HEK293 (cell line): ENCODE data around the gene SYNGAP1.

ENCODE experiments used
- BCL11A ChIP-seq: fragments of 450-650 bp; formaldehyde crosslinking; IDR thresholded peaks from 2 replicates; pipeline ENCODE4 v1.5.1; 2016; ENCODE audit warnings: low read depth, missing biosample characterization, missing genetic modification characterization
- GLIS1 ChIP-seq: fragments of 450-650 bp; formaldehyde crosslinking; IDR thresholded peaks from 2 replicates; pipeline ENCODE4 v1.5.1; 2016; ENCODE audit warnings: missing biosample characterization, missing genetic modification characterization
- GLIS2 ChIP-seq: fragments of 450-650 bp; formaldehyde crosslinking; IDR thresholded peaks from 2 replicates; pipeline ENCODE4 v1.5.1; 2016; ENCODE audit warnings: missing biosample characterization, missing genetic modification characterization
- HOXC10 ChIP-seq: sonication (generic); formaldehyde crosslinking; IDR thresholded peaks from 2 replicates; pipeline ENCODE4 v1.8.1; 2023; ENCODE audit warnings: mild to moderate bottlenecking, missing genetic modification reagents
- HOXD13 ChIP-seq: sonication (generic); formaldehyde crosslinking; IDR thresholded peaks from 2 replicates; pipeline ENCODE4 v1.8.0; 2022; ENCODE audit warnings: missing genetic modification reagents, borderline replicate concordance
- KLF1 ChIP-seq: fragments of 450-650 bp; formaldehyde crosslinking; IDR thresholded peaks from 2 replicates; pipeline ENCODE4 v1.5.1; 2016; ENCODE audit warnings: missing biosample characterization, missing genetic modification characterization
- KLF9 ChIP-seq: fragments of 450-650 bp; formaldehyde crosslinking; IDR thresholded peaks from 2 replicates; pipeline ENCODE4 v1.5.1; 2016; ENCODE audit warnings: missing biosample characterization, missing genetic modification characterization, low read depth
- RBAK ChIP-seq: fragments of 450-650 bp; formaldehyde crosslinking; IDR thresholded peaks from 2 replicates; pipeline ENCODE4 v1.5.1; 2016; ENCODE audit warnings: missing biosample characterization, missing genetic modification characterization
- ZBTB8A ChIP-seq: fragments of 450-650 bp; formaldehyde crosslinking; IDR thresholded peaks from 2 replicates; pipeline ENCODE4 v1.5.1; 2016; ENCODE audit warnings: missing biosample characterization, missing genetic modification characterization
- ZFHX2 ChIP-seq: fragments of 450-650 bp; formaldehyde crosslinking; conservative IDR thresholded peaks from 2 replicates; pipeline ENCODE4 v1.5.1; 2016; ENCODE audit warnings: missing biosample characterization, missing genetic modification characterization
- ZNF112 ChIP-seq: fragments of 450-650 bp; formaldehyde crosslinking; IDR thresholded peaks from 2 replicates; pipeline ENCODE4 v1.5.0; 2017; ENCODE audit warnings: missing biosample characterization, missing genetic modification characterization
- ZNF132 ChIP-seq: fragments of 450-650 bp; formaldehyde crosslinking; IDR thresholded peaks from 2 replicates; pipeline ENCODE4 v1.5.1; 2017; ENCODE audit warnings: missing biosample characterization, missing genetic modification characterization, borderline replicate concordance
- ZNF214 ChIP-seq: fragments of 450-650 bp; formaldehyde crosslinking; IDR thresholded peaks from 2 replicates; pipeline ENCODE4 v1.5.1; 2017; ENCODE audit warnings: missing biosample characterization, mild to moderate bottlenecking, missing genetic modification characterization, borderline replicate concordance
- ZNF221 ChIP-seq: fragments of 450-650 bp; formaldehyde crosslinking; IDR thresholded peaks from 2 replicates; pipeline ENCODE4 v1.5.1; 2017; ENCODE audit warnings: missing biosample characterization, missing genetic modification characterization, borderline replicate concordance
- ZNF223 ChIP-seq: fragments of 450-650 bp; formaldehyde crosslinking; IDR thresholded peaks from 2 replicates; pipeline ENCODE4 v1.5.1; 2016; ENCODE audit warnings: missing biosample characterization, missing genetic modification characterization
- ZNF23 ChIP-seq: fragments of 450-650 bp; formaldehyde crosslinking; IDR thresholded peaks from 2 replicates; pipeline ENCODE4 v1.5.1; 2016; ENCODE audit warnings: missing biosample characterization, missing genetic modification characterization, borderline replicate concordance
- ZNF239 ChIP-seq: fragments of 450-650 bp; formaldehyde crosslinking; IDR thresholded peaks from 2 replicates; pipeline ENCODE4 v1.5.1; 2016; ENCODE audit warnings: missing biosample characterization, missing genetic modification characterization
- ZNF248 ChIP-seq: fragments of 450-650 bp; formaldehyde crosslinking; IDR thresholded peaks from 2 replicates; pipeline ENCODE4 v1.5.1; 2017; ENCODE audit warnings: missing biosample characterization, missing genetic modification characterization
- ZNF266 ChIP-seq: fragments of 450-650 bp; formaldehyde crosslinking; IDR thresholded peaks from 2 replicates; pipeline ENCODE4 v1.5.1; 2016; ENCODE audit warnings: missing biosample characterization, missing genetic modification characterization, low read depth
- ZNF341 ChIP-seq: fragments of 450-650 bp; formaldehyde crosslinking; IDR thresholded peaks from 2 replicates; pipeline ENCODE4; 2016; ENCODE audit warnings: low read depth, missing biosample characterization, missing genetic modification characterization
- ZNF366 ChIP-seq: fragments of 450-650 bp; formaldehyde crosslinking; conservative IDR thresholded peaks from 2 replicates; pipeline ENCODE4 v1.5.1; 2016; ENCODE audit warnings: missing biosample characterization, missing genetic modification characterization
- ZNF658 ChIP-seq: fragments of 450-650 bp; formaldehyde crosslinking; IDR thresholded peaks from 2 replicates; pipeline ENCODE4; 2016; ENCODE audit warnings: missing biosample characterization, missing genetic modification characterization
- ZNF776 ChIP-seq: fragments of 450-650 bp; formaldehyde crosslinking; IDR thresholded peaks from 2 replicates; pipeline ENCODE4 v1.5.0; 2017; ENCODE audit warnings: missing biosample characterization, missing genetic modification characterization, borderline replicate concordance
- ZNF830 ChIP-seq: fragments of 450-650 bp; IDR thresholded peaks from 2 replicates; pipeline ENCODE4 v1.5.0; 2018; ENCODE audit warnings: missing biosample characterization, missing genetic modification characterization, low read depth, mild to moderate bottlenecking, moderate library complexity
- ZSCAN16 ChIP-seq: fragments of 450-650 bp; formaldehyde crosslinking; IDR thresholded peaks from 2 replicates; pipeline ENCODE4 v1.5.1; 2016; ENCODE audit warnings: missing biosample characterization, missing genetic modification characterization
- TF ChIP-seq, protein P1 (sequence below): fragments of 450-650 bp; formaldehyde crosslinking; IDR thresholded peaks from 2 replicates; pipeline ENCODE4 v1.5.1; 2016; ENCODE audit warnings: missing biosample characterization, missing genetic modification characterization
- TF ChIP-seq, protein P2 (sequence below): fragments of 450-650 bp; formaldehyde crosslinking; IDR thresholded peaks from 2 replicates; pipeline ENCODE4 v1.5.1; 2017; ENCODE audit warnings: missing biosample characterization, missing genetic modification characterization
- TF ChIP-seq, protein P3 (sequence below): fragments of 450-650 bp; formaldehyde crosslinking; IDR thresholded peaks from 2 replicates; pipeline ENCODE4; 2016; ENCODE audit warnings: missing biosample characterization, missing genetic modification characterization
- TF ChIP-seq, protein P4 (sequence below): fragments of 450-650 bp; formaldehyde crosslinking; IDR thresholded peaks from 2 replicates; pipeline ENCODE4 v1.5.1; 2017; ENCODE audit warnings: missing biosample characterization, missing genetic modification characterization

SYNGAP1 gene

DNA sequence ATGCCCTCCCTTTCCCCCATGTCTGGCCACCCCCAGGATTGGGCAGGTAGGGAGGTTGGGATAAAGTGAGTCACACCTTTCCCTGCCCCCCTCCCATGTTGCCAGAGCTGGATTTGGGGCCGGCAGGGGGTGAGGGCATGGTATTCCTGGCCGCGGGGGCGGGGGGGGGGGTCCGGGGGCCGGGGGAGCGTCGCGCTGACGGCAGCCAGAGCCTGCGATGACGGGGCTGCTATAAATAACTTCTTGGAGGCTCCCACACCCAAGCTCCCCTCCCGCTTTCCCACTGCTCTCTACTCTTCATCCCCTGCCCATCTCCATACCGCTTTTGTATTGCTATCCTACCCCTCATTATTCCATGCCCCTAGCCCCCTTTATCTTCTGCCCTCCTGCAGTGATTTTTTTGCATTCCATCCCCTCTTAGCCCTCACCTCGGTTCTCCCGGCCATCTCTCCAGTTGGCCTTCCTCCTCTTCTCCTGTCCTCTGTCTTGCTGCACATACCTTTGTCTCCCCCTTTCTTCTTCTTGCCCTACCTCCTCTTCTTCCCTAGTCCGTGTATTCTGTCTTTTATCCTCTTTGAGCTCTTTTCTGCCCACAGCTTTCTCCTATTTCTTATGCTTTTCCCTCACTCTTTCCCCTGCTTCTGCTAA lies 13.8 kb downstream of the SYNGAP1 start (continued):
- TF ChIP-seq, protein P1, sequence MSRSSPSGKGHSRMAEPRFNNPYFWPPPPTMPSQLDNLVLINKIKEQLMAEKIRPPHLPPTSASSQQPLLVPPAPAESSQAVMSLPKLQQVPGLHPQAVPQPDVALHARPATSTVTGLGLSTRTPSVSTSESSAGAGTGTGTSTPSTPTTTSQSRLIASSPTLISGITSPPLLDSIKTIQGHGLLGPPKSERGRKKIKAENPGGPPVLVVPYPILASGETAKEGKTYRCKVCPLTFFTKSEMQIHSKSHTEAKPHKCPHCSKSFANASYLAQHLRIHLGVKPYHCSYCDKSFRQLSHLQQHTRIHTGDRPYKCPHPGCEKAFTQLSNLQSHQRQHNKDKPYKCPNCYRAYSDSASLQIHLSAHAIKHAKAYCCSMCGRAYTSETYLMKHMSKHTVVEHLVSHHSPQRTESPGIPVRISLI (tag by site-specific recombination): no peak
- TF ChIP-seq ZNF23 (no peak), RBAK (tag by site-specific recombination) (0 out of 2 replicates have a peak, but pooled peaks have one; percentile 18), GLIS1 (peak; percentile 64), ZNF239 (tag by site-specific recombination) (no peak), ZNF223 (tag by site-specific recombination) (0 out of 2 replicates have a peak, but pooled peaks have one; percentile 11), ZFHX2 (tag by site-specific recombination) (no peak), ZNF830 (tag by site-specific recombination) (no peak), HOXD13 (CRISPR knock-in tag) (no peak), ZNF214 (tag by site-specific recombination) (no peak), ZNF132 (tag by site-specific recombination) (no peak), ZBTB8A (tag by site-specific recombination) (no peak), KLF9 (tag by site-specific recombination) (no peak), GLIS2 (peak; percentile 47; the same call in 1 of the 2 replicates), ZNF221 (tag by site-specific recombination) (no peak), ZNF266 (tag by site-specific recombination) (no peak), ZNF776 (tag by site-specific recombination) (0 out of 2 replicates have a peak, but pooled peaks have one; percentile 33), ZSCAN16 (tag by site-specific recombination) (no peak), HOXC10 (CRISPR knock-in tag) (no peak), ZNF366 (tag by site-specific recombination) (peak; percentile 85), ZNF341 (tag by site-specific recombination) (peak; percentile 41; the same call in 1 of the 2 replicates), ZNF248 (0 out of 2 replicates have a peak, but pooled peaks have one; percentile 13), ZNF112 (no peak), BCL11A (no peak), ZNF658 (no peak), KLF1 (0 out of 2 replicates have a peak, but pooled peaks have one; percentile 9)
- TF ChIP-seq, protein P2, sequence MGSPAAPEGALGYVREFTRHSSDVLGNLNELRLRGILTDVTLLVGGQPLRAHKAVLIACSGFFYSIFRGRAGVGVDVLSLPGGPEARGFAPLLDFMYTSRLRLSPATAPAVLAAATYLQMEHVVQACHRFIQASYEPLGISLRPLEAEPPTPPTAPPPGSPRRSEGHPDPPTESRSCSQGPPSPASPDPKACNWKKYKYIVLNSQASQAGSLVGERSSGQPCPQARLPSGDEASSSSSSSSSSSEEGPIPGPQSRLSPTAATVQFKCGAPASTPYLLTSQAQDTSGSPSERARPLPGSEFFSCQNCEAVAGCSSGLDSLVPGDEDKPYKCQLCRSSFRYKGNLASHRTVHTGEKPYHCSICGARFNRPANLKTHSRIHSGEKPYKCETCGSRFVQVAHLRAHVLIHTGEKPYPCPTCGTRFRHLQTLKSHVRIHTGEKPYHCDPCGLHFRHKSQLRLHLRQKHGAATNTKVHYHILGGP: peak; percentile 14; the same call in 1 of the 2 replicates
- TF ChIP-seq, protein P3, sequence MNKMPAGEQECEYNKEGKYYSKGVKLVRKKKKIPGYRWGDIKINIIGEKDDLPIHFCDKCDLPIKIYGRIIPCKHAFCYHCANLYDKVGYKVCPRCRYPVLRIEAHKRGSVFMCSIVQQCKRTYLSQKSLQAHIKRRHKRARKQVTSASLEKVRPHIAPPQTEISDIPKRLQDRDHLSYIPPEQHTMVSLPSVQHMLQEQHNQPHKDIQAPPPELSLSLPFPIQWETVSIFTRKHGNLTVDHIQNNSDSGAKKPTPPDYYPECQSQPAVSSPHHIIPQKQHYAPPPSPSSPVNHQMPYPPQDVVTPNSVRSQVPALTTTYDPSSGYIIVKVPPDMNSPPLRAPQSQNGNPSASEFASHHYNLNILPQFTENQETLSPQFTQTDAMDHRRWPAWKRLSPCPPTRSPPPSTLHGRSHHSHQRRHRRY (tag by site-specific recombination): no peak
- TF ChIP-seq, protein P4, sequence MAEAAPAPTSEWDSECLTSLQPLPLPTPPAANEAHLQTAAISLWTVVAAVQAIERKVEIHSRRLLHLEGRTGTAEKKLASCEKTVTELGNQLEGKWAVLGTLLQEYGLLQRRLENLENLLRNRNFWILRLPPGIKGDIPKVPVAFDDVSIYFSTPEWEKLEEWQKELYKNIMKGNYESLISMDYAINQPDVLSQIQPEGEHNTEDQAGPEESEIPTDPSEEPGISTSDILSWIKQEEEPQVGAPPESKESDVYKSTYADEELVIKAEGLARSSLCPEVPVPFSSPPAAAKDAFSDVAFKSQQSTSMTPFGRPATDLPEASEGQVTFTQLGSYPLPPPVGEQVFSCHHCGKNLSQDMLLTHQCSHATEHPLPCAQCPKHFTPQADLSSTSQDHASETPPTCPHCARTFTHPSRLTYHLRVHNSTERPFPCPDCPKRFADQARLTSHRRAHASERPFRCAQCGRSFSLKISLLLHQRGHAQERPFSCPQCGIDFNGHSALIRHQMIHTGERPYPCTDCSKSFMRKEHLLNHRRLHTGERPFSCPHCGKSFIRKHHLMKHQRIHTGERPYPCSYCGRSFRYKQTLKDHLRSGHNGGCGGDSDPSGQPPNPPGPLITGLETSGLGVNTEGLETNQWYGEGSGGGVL: 0 out of 2 replicates have a peak, but pooled peaks have one; percentile 55
- TF ChIP-seq, all 188 proteins: peak for 13
